Activated CD8-positive, alpha-beta memory T cell treated with anti-CD3 and anti-CD28 coated beads for 36 hours (primary cell): Measurements from ENCODE around the gene EPHB1. TPM values are rescaled to one million over a fixed set of nuclear protein-coding genes. Genes with fewer than 3 reads are reported as not detected.
"Not testable (repeated sequence)": the region's sequence is repeated elsewhere in the genome, so short reads cannot be mapped to it uniquely, and the experiment has no call there.

Source experiments
- CTCF ChIA-PET: fragments of 350-600 bp; sonication (Branson Sonifier 250); formaldehyde crosslinking; loops from one replicate; lab custom pipeline; 2021; ENCODE audit warnings: antibody characterized with exemption; lab: Charles Lee
- POLR2A ChIA-PET: fragments of 350-600 bp; sonication (Branson Sonifier 250); formaldehyde crosslinking; loops from one replicate; lab custom pipeline; 2021; ENCODE audit warnings: antibody characterized with exemption; lab: Charles Lee
- total RNA-seq, 2 experiments: library from RNA; stranded (reverse); gene quantifications; one replicate each; pipeline ENCODE4 v1.2.3, GENCODE V29; 2021

Gene EPHB1
- total RNA-seq, 2 experiments from 2014 or later, result not detected

- POLR2A ChIA-PET, result no interaction called here
- CTCF ChIA-PET, result no interaction called here
These were observed 22.5 kb upstream of the EPHB1 start for GRCh38 chr3:134772591-134772990.

DNA sequence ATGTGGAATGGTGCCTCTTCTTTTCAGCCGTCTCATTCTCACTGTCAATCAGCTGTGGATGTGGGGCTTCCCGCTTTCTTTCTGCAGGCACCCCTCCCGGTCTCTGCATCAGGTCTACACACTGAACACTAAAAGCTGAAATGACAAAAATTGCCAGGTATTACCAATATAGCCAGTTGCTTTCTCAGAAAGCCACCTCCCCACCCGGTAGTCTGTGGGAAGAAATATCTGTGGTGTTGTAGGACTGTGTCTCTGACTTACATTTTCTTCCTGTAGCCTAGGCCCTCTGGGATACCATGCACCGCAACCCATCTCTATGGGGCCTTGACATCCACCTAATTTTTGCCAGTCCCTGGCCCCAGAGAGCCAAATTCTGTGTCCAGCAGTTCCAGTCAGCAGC, 19.2 kb upstream of the EPHB1 start:
- ChIA-PET POLR2A (no interaction called here), CTCF (no interaction called here)

DNA sequence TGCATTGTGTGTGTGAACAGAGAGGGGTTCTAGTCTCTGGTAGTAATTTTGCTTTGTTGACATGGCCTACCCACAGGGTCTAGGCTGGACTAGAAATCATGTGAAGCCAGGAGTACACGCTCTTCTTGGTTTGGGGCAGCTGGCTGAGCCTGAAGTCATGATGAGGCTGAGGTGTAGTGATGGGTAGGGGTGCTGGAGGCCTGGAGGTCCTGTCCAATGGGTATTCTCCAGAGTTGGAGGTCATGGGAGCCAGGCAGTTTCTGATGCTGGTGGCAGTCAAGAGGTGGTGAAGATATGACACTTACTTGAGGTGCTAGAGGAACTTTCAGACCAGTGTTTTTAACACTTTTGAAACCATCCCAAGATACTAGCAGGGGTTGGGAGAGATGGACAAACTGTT, 18.5 kb upstream of the EPHB1 start:
- CTCF ChIA-PET, result no interaction called here
- POLR2A ChIA-PET, result no interaction called here

GRCh38 chr3:134777341-134777740, 17.7 kb upstream of the EPHB1 start:
- CTCF ChIA-PET, result no interaction called here
- POLR2A ChIA-PET, result no interaction called here

DNA sequence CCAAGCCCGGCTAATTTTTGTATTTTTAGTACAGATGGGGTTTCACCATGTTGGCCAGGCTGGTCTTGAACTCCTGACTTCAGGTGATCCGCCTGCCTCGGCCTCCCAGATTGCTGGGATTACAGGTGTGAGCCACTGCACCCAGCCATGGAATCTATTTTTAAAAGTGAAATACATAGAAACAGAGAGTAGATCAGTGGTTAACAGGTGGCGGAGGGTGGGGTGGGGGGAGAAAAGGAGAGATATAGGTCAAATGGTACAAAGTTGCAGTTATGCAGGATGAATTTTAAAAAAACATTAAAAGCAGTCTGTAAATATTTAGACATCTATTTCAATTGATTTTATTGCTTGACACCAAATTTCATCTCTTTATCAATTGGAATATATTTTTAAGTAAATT, 6.8 kb upstream of the EPHB1 start:
- POLR2A ChIA-PET, CTCF ChIA-PET: not testable (repeated sequence)

DNA sequence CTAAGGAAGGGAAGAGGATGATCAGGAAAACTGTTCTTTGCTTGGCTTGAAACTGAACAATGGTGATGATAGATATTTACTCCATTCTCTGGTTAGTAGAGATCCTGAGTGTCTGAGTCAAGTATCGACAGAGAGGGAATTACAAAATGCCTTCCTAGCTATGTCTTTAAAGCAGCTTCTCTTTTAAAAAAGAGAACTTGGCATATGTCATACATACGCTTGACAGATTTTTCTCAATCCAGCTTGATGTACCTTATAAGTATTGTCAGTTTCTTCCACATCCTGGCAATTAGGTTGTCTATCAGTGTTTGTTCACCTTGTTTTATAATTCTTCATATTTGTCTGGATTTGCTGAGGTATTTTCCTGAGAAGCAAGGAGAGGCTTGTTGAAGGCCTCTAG, 5.0 kb upstream of the EPHB1 start:
- ChIA-PET CTCF (no interaction called here), POLR2A (no interaction called here)

GRCh38 chr3:134791992-134792391, 3.1 kb upstream of the EPHB1 start:
- POLR2A ChIA-PET, result no interaction called here

DNA sequence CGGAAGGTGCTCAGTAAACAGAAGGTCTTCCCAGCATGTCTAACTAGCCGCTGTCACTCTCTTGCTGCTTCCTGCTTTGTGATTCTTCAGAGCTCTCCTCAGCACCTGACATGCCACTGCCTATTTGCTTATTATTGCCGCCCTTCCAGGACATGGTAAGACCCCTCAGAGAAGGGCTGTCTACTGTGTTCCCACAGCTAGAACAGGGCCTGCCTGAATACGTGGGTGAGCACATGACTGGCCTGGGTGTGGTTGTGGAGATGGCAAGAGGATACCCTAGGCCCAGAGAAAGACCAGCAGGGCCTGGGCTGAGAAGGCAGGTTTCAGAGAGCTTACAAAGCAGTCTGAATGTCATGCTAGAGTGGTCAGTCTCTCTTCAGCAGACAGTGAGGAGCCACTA, 2.4 kb upstream of the EPHB1 start:
- ChIA-PET CTCF (no interaction called here), POLR2A (no interaction called here)

More at GRCh38 chr3:134791992-134792391, 3.1 kb upstream of the EPHB1 start:
- CTCF ChIA-PET, result interaction anchor here (0.6 kb wide), 1 partner anchor 1402 kb away, joined by 3 read pairs; no protein-coding TSS in a partner anchor

DNA sequence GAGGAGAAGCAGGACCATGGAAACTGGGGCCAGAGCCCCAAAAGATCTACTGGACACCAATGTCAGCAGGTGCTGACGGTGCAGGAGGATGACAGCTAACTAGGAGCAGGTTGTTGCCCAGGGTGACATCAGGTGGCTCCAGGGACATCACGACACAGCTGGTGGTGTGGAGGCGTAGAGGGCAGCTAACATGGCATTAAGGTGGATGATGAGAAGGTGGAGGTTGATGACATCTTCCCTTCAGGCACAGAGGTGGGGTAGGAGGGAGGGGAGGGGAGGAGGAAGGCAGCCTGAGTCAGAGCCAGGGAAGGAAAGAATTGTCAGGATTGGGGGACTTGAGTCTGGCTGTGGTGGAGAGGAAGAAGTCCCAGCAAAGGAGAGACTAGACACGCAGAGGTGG, 1.5 kb upstream of the EPHB1 start:
- CTCF ChIA-PET, result no interaction called here

DNA sequence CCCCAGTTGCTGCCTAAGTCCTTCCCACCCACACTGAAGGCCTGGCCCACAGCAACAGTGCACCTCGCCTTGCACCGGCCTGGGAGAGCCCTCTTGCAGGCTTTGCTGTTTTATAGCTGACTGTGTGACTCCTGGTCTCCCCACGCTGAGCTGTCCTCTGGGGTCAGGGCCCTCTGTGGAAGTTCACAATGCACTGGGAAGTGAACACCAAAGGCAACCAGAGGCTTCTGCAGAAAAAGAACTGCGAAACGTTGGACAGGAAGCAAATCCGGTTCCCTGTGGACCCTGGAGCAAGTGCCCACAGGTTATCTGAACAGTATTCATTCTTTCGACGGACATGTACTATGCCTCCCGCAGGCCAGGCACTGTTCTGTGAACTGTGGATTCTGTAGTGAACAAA, 737 bp upstream of the EPHB1 start:
- ChIA-PET POLR2A (no interaction called here), CTCF (interaction anchor here (0.7 to 1.2 kb wide), 4 partner anchors 8 to 708 kb away, joined by 3 read pairs; no protein-coding TSS in a partner anchor)

More for the DNA sequence above, 1.5 kb upstream of the EPHB1 start:
- POLR2A ChIA-PET, result no interaction called here

DNA sequence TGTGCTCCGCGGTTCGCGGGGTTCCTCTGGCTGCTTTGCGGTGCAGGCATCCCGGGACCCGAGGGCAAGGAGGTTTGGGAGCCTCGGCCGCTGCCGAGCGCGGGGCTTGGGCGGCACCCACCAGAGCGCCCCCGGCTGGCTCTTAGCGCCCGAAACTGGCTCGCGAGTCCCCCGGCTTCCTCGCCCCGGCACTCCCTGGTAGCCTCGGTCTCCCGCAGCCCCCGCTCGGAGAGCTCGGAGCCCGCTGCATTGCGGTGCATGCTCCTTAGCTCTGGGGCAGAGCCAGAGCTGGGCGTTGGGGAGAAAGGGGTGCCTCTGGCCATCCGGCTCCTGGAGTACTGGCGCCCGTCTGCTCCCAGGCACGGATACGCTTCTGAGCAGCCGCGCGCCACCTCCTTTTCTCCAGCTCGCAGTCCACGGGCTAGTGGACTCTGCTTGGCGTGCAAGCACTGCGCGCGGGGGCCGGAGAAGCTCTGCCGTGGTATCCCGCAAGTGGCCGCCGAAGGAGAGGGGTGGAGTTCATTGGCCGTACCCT, 753 bp downstream of the EPHB1 start:
- ChIA-PET CTCF (interaction anchor here (1.2 to 1.3 kb wide), 2 partner anchors 18 to 35 kb away, joined by 3 read pairs; no protein-coding TSS in a partner anchor), POLR2A (no interaction called here)

DNA sequence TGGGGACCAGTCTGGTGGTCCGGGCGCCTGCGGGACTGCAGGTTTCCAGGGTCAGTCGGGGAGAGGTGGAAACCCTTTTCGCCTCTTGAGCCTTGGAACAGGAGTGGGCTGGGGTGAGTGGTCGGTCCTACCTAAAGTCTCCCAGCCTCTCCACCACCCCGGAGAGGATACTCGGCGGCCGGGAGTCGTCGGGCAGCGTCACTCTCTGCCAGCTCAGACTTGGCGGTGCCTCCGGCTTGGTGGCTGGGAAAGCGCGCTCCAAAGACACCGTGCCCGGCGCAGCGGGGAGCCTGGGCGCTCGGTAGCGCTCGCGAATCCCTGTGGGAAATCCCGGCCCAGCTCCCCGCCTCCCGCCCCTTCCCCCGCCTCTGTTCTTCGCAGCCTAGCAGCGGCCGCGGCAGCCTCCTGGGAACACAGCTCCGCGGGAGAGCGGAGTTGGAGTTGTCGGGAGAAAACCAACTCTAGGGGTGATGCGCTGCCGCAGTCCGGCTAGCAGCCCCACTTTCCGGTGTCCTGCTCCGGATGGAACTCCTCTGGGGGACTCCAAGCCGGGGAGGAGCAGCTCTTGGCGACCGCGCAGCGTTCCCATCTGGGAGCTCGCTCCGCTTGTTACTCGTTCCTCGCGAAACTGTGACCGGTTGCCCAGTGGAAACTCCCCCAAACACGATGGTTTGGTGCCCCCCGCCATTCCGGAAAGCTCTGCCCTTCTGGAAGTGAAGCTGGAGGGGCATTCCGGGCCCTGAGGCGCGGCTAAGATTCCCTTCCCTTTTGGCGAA, 1.4 kb downstream of the EPHB1 start:
- ChIA-PET POLR2A (no interaction called here), CTCF (no interaction called here)

- CTCF ChIA-PET, result no interaction called here
- POLR2A ChIA-PET, result no interaction called here
These were observed 2.1 kb downstream of the EPHB1 start for GRCh38 chr3:134797057-134797740.

- POLR2A ChIA-PET, result no interaction called here
- CTCF ChIA-PET, result no interaction called here
These were observed 2.8 kb downstream of the EPHB1 start for GRCh38 chr3:134797741-134798451.

DNA sequence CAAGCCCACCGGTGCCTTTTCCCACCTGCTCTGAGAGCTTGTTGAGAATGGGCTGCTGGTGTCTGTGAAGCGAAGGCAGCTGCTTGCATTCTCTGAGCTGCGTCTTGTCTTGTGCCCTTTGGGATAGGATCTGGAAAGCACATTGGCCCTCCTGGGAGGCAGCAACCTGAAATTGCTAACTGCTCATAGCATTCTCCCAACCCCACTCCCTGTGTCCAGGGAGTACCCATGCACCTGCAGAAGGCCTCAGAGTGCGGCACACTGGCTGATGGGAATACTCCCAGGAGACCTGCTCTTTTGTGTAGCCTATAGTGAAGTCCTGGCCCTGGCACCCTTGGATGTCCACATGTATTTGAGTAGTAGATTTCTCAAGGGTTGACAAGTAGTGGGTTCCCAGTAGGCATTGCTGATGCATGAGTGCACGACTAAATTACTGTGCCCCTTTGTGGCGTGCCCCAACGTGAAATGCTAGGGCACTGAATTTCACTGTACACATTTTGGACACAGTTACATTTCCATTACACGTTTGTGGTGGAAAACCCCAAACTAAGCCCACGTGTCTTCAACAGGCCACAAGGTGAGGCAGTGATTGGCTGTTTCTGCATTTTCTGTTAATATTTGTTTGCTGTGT, 3.7 kb downstream of the EPHB1 start:
- POLR2A ChIA-PET, result no interaction called here
- CTCF ChIA-PET, result no interaction called here

DNA sequence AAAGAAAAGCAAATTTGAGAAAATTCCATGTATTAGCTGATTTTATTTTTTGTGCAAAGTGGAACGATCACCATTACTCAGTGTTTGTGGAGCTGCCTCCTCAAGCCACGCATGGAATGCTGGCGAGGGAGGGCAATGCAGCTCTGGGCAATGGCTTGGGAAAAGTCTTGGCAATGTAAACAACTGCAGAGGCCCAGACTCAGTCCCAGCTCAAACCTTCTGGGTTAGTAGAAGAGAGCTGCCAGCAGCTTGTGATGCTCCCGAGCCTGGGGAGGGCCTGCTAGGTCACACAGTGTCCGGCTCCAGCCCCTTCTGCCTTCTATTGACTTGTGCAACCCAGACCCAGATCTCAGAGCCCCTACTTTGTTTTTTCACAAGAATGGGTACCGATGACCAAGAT, 4.3 kb downstream of the EPHB1 start:
- CTCF ChIA-PET, result no interaction called here

DNA sequence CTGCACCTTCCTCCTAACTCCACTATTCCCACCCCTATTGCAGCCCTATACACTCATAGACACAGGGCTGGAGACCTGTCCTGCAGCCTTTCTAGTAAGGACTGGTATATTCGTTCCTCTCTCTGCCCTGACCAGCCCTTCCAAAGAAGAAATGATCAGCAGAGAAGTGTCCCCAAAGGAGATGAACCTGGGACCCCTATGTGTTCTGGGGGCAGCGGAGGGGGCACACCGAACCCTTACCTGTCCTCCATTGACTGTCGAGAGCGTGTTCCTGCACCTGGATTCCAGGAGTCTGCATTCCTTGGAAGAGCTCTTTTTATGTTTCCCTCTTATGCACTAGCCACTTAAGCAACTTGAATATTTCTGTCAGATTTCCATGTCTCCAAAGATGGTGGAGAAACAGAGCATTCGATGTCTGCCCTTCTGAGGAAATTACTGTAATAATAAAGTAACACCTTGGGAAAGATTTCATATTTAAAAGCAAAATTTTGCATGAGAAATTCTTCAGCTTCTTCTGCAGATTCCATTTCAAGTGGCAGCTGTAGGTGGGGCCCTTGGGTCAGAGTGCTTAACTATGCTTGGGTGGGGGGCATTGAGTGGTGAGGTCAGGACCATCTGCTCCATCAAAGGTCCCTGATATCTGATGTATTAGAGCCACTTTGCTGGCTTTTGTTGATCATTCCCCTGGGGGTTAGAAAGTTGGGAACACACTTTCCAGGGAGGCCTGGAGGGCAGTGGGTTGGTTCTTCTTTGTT, 6.3 kb downstream of the EPHB1 start:
- CTCF ChIA-PET, result no interaction called here
- POLR2A ChIA-PET, result no interaction called here

More for the DNA sequence above, 4.3 kb downstream of the EPHB1 start:
- POLR2A ChIA-PET, result no interaction called here

GRCh38 chr3:134802428-134803050, 7.5 kb downstream of the EPHB1 start:
- POLR2A ChIA-PET, result no interaction called here
- CTCF ChIA-PET, result interaction anchor here (0.7 kb wide), 1 partner anchor 406 kb away, joined by 3 read pairs; no protein-coding TSS in a partner anchor
